Smooth muscle cell (in vitro differentiated cells): ENCODE data around the gene HSFX3. TPM values are rescaled to one million over a fixed set of nuclear protein-coding genes. Genes with fewer than 3 reads are reported as not detected.

Source experiments
- DNase-seq: peaks from one replicate; lab custom pipeline; 2025; ENCODE audit not compliant: unreplicated experiment; lab: John Stamatoyannopoulos, UW
- H2AFZ ChIP-seq: fragments of 200-600 bp; sonication (generic); 2 replicates; pipeline ENCODE4 v1.6.0; 2016; ENCODE audit warnings: antibody characterized with exemption, low read depth, mild to moderate bottlenecking
- H3F3A ChIP-seq: fragments of 200-600 bp; sonication (generic); 2 replicates; pipeline ENCODE4 v1.6.0; 2017; ENCODE audit warnings: antibody characterized with exemption, low read depth
- H3K27ac ChIP-seq: fragments of 200-600 bp; sonication (generic); 2 replicates; pipeline ENCODE4 v1.5.1; 2016; ENCODE audit warnings: low read depth, mild to moderate bottlenecking
- H3K27me3 ChIP-seq: fragments of 200-600 bp; sonication (generic); 2 replicates; pipeline ENCODE4 v1.6.1; 2016; ENCODE audit warnings: low read depth, mild to moderate bottlenecking
- H3K36me3 ChIP-seq: fragments of 200-600 bp; sonication (generic); 2 replicates; pipeline ENCODE4 v1.5.1; 2016; ENCODE audit warnings: low read depth
- H3K4me1 ChIP-seq: fragments of 200-600 bp; sonication (generic); 2 replicates; pipeline ENCODE4 v1.5.1; 2016; ENCODE audit warnings: low read depth
- H3K4me2 ChIP-seq: fragments of 200-600 bp; sonication (generic); 2 replicates; pipeline ENCODE4 v1.6.0; 2016; ENCODE audit warnings: mild to moderate bottlenecking
- H3K4me3 ChIP-seq: fragments of 200-600 bp; sonication (generic); 2 replicates; pipeline ENCODE4 v1.5.1; 2016; ENCODE audit warnings: mild to moderate bottlenecking
- H3K79me2 ChIP-seq: fragments of 200-600 bp; sonication (generic); 2 replicates; pipeline ENCODE4 v1.6.0; 2016; ENCODE audit warnings: low read depth, mild to moderate bottlenecking
- H3K9ac ChIP-seq: fragments of 200-600 bp; sonication (generic); 2 replicates; pipeline ENCODE4 v1.6.0; 2016; ENCODE audit warnings: low read depth
- H3K9me3 ChIP-seq: fragments of 200-600 bp; sonication (generic); replicated peaks from 2 replicates; pipeline ENCODE4 v1.5.1; 2016; ENCODE audit warnings: low read depth
- H4K20me1 ChIP-seq: fragments of 200-600 bp; sonication (generic); 2 replicates; pipeline ENCODE4 v1.6.0; 2016; ENCODE audit warnings: low read depth
- WGBS: methylation state at CpG from one replicate; pipeline ENCODE4 v1.1.7; 2016; ENCODE audit warnings: low lambda C conversion rate; 5-methylcytosine and 5-hydroxymethylcytosine counted together
- polyA plus RNA-seq: library from polyadenylated mRNA; unstranded; fragments of >200 nt; fragmentation: Nextera tagmentation; extraction: Ambion mirVana; gene quantifications from 2 replicates; pipeline ENCODE4 v1.2.1, GENCODE V29; 2016
- total RNA-seq: library from RNA; depleted of rRNA; stranded (reverse); fragments of >200 nt; gene quantifications from 2 replicates; pipeline ENCODE4 v1.2.3, GENCODE V29; 2014
- TF ChIP-seq, protein P1 (sequence below): fragments of 200-600 bp; sonication (generic); IDR thresholded peaks from 2 replicates; pipeline ENCODE4 v1.5.1; 2017; ENCODE audit warnings: borderline replicate concordance, mild to moderate bottlenecking, antibody characterized with exemption; ENCODE audit not compliant: insufficient read depth, poor library complexity, severe bottlenecking

The HSFX3 gene
- total and polyA plus RNA-seq, 2 experiments from 2014 or later = not detected

DNA sequence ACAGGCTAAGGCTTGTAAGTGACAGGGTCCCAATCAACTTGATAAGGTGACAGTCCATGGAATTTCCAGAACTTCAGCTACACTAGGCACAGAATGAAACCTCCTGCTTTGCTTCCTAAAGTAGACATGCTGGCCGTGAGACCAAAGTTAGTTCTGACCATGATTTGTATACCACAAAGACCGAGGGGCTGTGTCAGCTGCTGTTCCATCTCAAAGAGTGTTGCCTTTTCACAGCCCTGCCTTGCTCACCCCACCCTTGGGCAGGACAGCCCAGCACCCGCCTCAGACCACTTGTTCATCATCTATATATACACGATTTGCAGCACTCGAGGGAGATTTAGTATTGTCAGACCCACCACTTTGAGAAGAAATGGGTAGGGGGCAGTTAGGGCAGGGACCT lies 50.0 kb downstream of the HSFX3 start:
- Histone ChIP-seq H2AFZ (no peak overlapping the region), H3K27ac (no peak overlapping the region), H3K79me2 (peaks cover 11% of the 10 kb centered on the region), H3K36me3 (peaks cover 6% of the 10 kb centered on the region), H3K4me3 (no peak overlapping the region), H3K4me2 (no peak overlapping the region), H3K27me3 (no peaks in the 10 kb centered on the region), H3F3A (no peaks in the 10 kb centered on the region), H3K9ac (no peak overlapping the region), H4K20me1 (peaks cover 7% of the 10 kb centered on the region), H3K9me3 (no peaks in the 10 kb centered on the region), H3K4me1 (no peaks in the 10 kb centered on the region)
- DNase-seq = no peak
- WGBS = 73% methylated on average over 5 of the region's 5 CpGs
- TF ChIP-seq, protein P1, sequence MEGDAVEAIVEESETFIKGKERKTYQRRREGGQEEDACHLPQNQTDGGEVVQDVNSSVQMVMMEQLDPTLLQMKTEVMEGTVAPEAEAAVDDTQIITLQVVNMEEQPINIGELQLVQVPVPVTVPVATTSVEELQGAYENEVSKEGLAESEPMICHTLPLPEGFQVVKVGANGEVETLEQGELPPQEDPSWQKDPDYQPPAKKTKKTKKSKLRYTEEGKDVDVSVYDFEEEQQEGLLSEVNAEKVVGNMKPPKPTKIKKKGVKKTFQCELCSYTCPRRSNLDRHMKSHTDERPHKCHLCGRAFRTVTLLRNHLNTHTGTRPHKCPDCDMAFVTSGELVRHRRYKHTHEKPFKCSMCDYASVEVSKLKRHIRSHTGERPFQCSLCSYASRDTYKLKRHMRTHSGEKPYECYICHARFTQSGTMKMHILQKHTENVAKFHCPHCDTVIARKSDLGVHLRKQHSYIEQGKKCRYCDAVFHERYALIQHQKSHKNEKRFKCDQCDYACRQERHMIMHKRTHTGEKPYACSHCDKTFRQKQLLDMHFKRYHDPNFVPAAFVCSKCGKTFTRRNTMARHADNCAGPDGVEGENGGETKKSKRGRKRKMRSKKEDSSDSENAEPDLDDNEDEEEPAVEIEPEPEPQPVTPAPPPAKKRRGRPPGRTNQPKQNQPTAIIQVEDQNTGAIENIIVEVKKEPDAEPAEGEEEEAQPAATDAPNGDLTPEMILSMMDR = no peak

DNA sequence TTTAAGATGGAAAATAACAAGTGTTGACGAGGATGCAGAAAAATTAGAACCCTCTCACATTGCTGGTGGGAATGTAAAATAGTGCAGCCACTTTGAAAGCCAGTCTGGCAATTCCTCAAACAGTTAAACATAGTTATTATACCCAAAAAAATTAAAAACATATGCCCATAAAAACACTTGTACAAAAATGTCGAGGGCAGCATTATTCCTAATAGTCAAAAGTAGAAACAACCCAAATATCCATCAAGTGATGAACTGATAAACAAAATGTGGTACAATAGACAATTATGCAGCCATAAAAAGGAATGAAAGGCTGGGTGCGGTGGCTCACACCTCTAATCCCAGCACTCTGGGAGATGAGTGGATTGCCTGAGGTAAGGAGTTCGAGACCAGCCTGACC lies 51.0 kb downstream of the HSFX3 start:
- Histone ChIP-seq H3K9me3 (no peaks in the 10 kb centered on the region), H4K20me1 (peaks cover 17% of the 10 kb centered on the region), H3K4me3 (no peak overlapping the region), H2AFZ (no peak overlapping the region), H3K9ac (no peak overlapping the region), H3K27ac (no peak overlapping the region), H3K79me2 (peaks cover 5% of the 10 kb centered on the region), H3K4me2 (no peak overlapping the region), H3K27me3 (no peaks in the 10 kb centered on the region), H3F3A (no peaks in the 10 kb centered on the region), H3K4me1 (no peaks in the 10 kb centered on the region), H3K36me3 (peaks cover 6% of the 10 kb centered on the region)
- no peak for DNase-seq
- WGBS = 82% methylated on average over 4 of the region's 4 CpGs
- TF ChIP-seq, protein P1 = no peak

Other genes starting within 250 kb of the HSFX3 start
- 96.8 and 111 TPM in 2 replicates for gene IDS, start 44.6 kb downstream of the HSFX3 start, total RNA-seq
- gene IDS, start 44.6 kb downstream of the HSFX3 start, polyA plus RNA-seq = 70.5 and 102 TPM in 2 replicates
- gene EOLA1, start 8.9 kb downstream of the HSFX3 start, total RNA-seq = 9.6 and 11.7 TPM in 2 replicates
- 12.9 and 15.9 TPM in 2 replicates for gene EOLA1, start 8.9 kb downstream of the HSFX3 start, polyA plus RNA-seq
- gene MAGEA9B, start 37.5 kb upstream of the HSFX3 start, total RNA-seq = not detected in 2 replicates
- gene MAGEA9B, start 37.5 kb upstream of the HSFX3 start, polyA plus RNA-seq = not detected in 2 replicates
- gene HSFX2, start 45.4 kb upstream of the HSFX3 start, total RNA-seq = 0.63 TPM in 1 of 2 replicates, not detected in the other
- gene HSFX2, start 45.4 kb upstream of the HSFX3 start, polyA plus RNA-seq = 0.38 TPM in 1 of 2 replicates, not detected in the other
- 33.1 and 33.4 TPM in 2 replicates for gene TMEM185A, start 81.9 kb upstream of the HSFX3 start, total RNA-seq
- 38.6 and 39.7 TPM in 2 replicates for gene TMEM185A, start 81.9 kb upstream of the HSFX3 start, polyA plus RNA-seq
- not detected in 2 replicates for gene MAGEA11, start 162.1 kb upstream of the HSFX3 start, total RNA-seq
- gene MAGEA11, start 162.1 kb upstream of the HSFX3 start, polyA plus RNA-seq = not detected in 2 replicates
- 0.31 and 1.7 TPM in 2 replicates for gene HSFX1, start 224.1 kb upstream of the HSFX3 start, total RNA-seq
- gene HSFX1, start 224.1 kb upstream of the HSFX3 start, polyA plus RNA-seq = 1.1 TPM in 2 replicates
- gene MAGEA9, start 232.0 kb upstream of the HSFX3 start, total RNA-seq = not detected in 2 replicates
- gene MAGEA9, start 232.0 kb upstream of the HSFX3 start, polyA plus RNA-seq = not detected in 2 replicates